Erythroblast (primary cell): Measurements from ENCODE around the gene ZNF862.

Source experiments
- GATA1 ChIP-seq: IDR thresholded peaks from 2 replicates; pipeline ENCODE4 v1.6.1; 2011; ENCODE audit warnings: low read depth, mild to moderate bottlenecking, control low read depth, low read length, moderate library complexity
- POLR2A ChIP-seq: IDR thresholded peaks from 2 replicates; pipeline ENCODE4 v1.6.1; 2011; ENCODE audit warnings: mild to moderate bottlenecking, low read length

DNA sequence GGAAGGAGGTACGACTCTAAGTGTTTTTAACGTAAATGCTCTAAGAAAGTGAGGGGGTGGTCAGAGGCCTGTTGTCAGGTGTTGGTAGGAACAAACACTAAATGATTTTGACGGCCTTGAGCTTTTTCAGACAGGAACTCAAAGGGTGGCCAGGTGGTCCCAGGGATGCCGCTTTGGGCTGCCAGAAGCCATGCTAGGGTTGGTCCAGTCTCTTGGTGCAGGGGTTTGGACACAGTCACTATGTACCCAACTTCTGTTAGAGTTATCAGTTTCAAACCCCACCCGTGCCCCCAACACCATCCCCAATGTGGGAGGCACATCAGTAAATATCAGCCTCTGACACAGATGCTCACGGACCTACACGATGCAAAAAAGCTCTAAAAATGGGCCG lies 44.9 kb downstream of the ZNF862 start:
- no peak for TF ChIP-seq POLR2A
- TF ChIP-seq GATA1: no peak
